OCI-LY1 (cell line): ENCODE data around the gene FAM20C.

Source experiments
- EZH2 ChIP-seq: fragments of 200-600 bp; sonication (generic), shearing (Covaris generic); IDR thresholded peaks from 2 replicates; pipeline ENCODE4 v1.8.0; 2017; ENCODE audit warnings: borderline replicate concordance, mixed run types, mild to moderate bottlenecking, antibody characterized with exemption, low read length, moderate library complexity, mixed read lengths
- TF ChIP-seq, protein P1 (sequence below): fragments of 200-600 bp; sonication (generic), shearing (Covaris generic); IDR thresholded peaks from 2 replicates; pipeline ENCODE4 v1.5.1; 2017; ENCODE audit warnings: mild to moderate bottlenecking, antibody characterized with exemption, low read length, moderate library complexity, mixed read lengths

DNA sequence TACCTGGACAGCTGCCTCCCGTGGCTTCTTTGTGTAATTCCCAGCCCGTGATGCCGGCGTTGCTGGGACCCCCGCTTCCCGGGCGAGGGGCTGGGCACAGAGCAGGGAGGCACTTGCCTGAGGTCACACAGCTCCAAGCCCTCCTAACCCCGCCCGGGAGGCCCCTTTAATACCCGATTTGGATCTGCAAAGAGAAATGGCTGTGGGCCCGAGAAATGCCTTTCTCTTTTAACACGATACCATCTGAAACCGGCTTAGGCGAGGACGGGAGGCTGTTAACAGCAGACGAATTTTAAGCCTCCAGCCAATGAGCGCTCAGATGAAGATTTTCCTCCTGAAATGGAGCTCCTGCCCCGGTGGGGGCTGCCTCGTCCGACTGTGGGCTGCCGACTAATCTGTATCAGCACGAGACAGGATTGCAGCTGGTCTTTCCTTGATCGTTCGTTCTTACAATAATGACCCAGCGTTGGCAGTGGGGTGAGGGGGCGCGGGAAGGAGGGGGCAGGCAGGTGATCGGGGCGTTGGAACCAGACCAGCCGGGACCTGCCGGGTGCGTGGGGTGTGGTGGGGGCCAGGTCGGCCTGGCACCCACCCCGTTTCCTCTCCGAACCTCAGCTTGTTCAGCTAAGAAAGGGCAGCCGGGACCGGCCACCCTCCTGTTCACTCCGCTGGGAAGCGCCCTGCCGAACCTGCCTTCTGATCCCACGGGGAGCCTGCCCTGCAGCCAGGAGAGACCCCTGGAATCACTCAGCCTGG is 61.4 kb downstream of the FAM20C start:
- TF ChIP-seq, protein P1, sequence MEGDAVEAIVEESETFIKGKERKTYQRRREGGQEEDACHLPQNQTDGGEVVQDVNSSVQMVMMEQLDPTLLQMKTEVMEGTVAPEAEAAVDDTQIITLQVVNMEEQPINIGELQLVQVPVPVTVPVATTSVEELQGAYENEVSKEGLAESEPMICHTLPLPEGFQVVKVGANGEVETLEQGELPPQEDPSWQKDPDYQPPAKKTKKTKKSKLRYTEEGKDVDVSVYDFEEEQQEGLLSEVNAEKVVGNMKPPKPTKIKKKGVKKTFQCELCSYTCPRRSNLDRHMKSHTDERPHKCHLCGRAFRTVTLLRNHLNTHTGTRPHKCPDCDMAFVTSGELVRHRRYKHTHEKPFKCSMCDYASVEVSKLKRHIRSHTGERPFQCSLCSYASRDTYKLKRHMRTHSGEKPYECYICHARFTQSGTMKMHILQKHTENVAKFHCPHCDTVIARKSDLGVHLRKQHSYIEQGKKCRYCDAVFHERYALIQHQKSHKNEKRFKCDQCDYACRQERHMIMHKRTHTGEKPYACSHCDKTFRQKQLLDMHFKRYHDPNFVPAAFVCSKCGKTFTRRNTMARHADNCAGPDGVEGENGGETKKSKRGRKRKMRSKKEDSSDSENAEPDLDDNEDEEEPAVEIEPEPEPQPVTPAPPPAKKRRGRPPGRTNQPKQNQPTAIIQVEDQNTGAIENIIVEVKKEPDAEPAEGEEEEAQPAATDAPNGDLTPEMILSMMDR, result no peak
- TF ChIP-seq EZH2, result no peak
